ENCODE measurements around the gene MED13. TPM values are rescaled to one million over a fixed set of nuclear protein-coding genes. Genes with fewer than 3 reads are reported as not detected.

MED13 gene
- total and polyA plus RNA-seq, 9 of the 15 experiments (the other 6 are each of a cell fraction or from before 2014, with no cell fraction given): 5.4 to 48.4 (median 28.2) TPM

DNA sequence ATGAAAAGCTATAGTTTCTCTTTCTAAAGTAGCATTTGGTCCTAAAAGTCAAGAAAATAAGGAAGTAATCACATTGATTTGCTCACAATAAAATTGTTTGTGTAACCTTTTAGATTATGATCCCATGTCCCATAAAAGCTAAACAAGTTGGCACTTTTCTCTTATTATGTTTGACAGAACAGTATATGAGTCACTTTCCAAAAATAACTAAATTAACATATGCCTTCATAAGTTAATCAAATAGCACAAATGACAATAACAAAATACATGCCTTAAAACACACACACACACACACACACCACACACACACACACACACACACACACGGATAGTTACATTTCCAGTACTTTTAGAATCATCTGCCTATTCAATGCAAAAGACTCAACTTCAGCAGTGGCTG is 2.8 kb downstream of the MED13 start:
- Histone ChIP-seq H3K36me3 (ENCODE audit: control insufficient read depth, insufficient read depth, low read length) (peaks cover 55% of the 10 kb centered on the region), H3K27me3 (ENCODE audit: control insufficient read depth in 2 of 2, insufficient read depth in 2 of 2, low read length in 2 of 2) (no peaks in the 10 kb centered on the region), H3K4me1 (replicated peaks in 1 of 2; ENCODE audit: control insufficient read depth in 2 of 2, insufficient read depth in 2 of 2, low read length in 2 of 2) (peaks cover 4 to 7% of the 10 kb centered on the region in 2 experiments; a peak in 3 of 5 replicates), H2AFZ (ENCODE audit: low read depth, low read length) (no peak overlapping the region), H3K79me2 (ENCODE audit: control insufficient read depth, insufficient read depth, low read length) (peaks cover 84% of the 10 kb centered on the region), H3K9me1 (ENCODE audit: control insufficient read depth, insufficient read depth, low read length) (no peaks in the 10 kb centered on the region), H3K4me2 (ENCODE audit: insufficient read depth, low read length) (peak overlapping the region; percentile 98), H3K9me3 (replicated peaks; ENCODE audit: control insufficient read depth, insufficient read depth, low read depth, low read length) (no peaks in the 10 kb centered on the region), H3K27ac (ENCODE audit: extremely low read depth, low read depth, low read length) (peak overlapping the region; percentile 89), H4K20me1 (replicated peaks; ENCODE audit: control insufficient read depth, insufficient read depth, low read length) (peaks cover 27% of the 10 kb centered on the region), H3K4me3 (peak overlapping the region; percentile 86), H3K9ac (ENCODE audit: insufficient read depth in 1 of 2, low read depth in 2 of 2, low read length in 2 of 2) (peak overlapping the region in 1 of 2 experiments; percentile 83; a peak in 2 of 4 replicates)
- peak; percentile 26 for FAIRE-seq
- intact Hi-C loops (cut with micrococcal nuclease): no loop called here
- POLR2A ChIA-PET: interaction anchor here (1.3 to 3.2 kb wide), 2 partner anchors 9 to 47 kb away, joined by 3 to 16 read pairs; no protein-coding TSS in a partner anchor
- BruUV-seq (replicated peaks): no TSS peak
- 0% methylated on average over 1 of the region's 1 CpG for WGBS (ENCODE audit: insufficient coverage, low coverage, missing lambda C conversion rate)
- no peak for DNase-seq (ENCODE audit: extremely low read depth in 1 of 4, low spot score in 3 of 4)
- in situ Hi-C loops (cut with MboI): no loop called here
- CTCF ChIA-PET (ENCODE audit: low intra/inter-chr PET ratio): no interaction called here
- ATAC-seq: no peak
- no peak for TF ChIP-seq EGR1 (conservative IDR thresholded peaks at IDR 0.05)
- TF ChIP-seq ZNF143 (CRISPR knock-in tag; IDR thresholded peaks at IDR 0.05): no peak
- no peak for TF ChIP-seq E2F3 (CRISPR knock-in tag; IDR thresholded peaks at IDR 0.05)
- TF ChIP-seq, protein P1, sequence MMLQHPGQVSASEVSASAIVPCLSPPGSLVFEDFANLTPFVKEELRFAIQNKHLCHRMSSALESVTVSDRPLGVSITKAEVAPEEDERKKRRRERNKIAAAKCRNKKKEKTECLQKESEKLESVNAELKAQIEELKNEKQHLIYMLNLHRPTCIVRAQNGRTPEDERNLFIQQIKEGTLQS (IDR thresholded peaks at IDR 0.05): peak; percentile 62
- TF ChIP-seq, protein P1 (CRISPR knock-in tag; conservative IDR thresholded peaks at IDR 0.05): no peak
- TF ChIP-seq KDM5B (IDR thresholded peaks at IDR 0.05; ENCODE audit: insufficient replicate concordance, low read depth, low read length): no peak
- TF ChIP-seq ZNF398 (CRISPR knock-in tag; IDR thresholded peaks at IDR 0.05): no peak
- no peak for TF ChIP-seq GTF2B (IDR thresholded peaks at IDR 0.05; ENCODE audit: extremely low read depth, insufficient read length)
- TF ChIP-seq MLLT1 (IDR thresholded peaks at IDR 0.05): peak; percentile 34 to 47; a peak in 1 of 4 replicates
- TF ChIP-seq MTF1 (CRISPR knock-in tag; IDR thresholded peaks at IDR 0.05; ENCODE audit: borderline replicate concordance): no peak
- no peak for TF ChIP-seq TAF1 (IDR thresholded peaks at IDR 0.05; ENCODE audit: control insufficient read depth, extremely low read depth, insufficient read depth, low read length, severe bottlenecking)
- TF ChIP-seq SMARCA4 (IDR thresholded peaks at IDR 0.05): peak; percentile 22; the same call in 1 of the 2 replicates
- no peak for TF ChIP-seq COPS2 (conservative IDR thresholded peaks at IDR 0.05)
- no peak for TF ChIP-seq ETV5 (CRISPR knock-in tag; IDR thresholded peaks at IDR 0.05; ENCODE audit: low read depth)
- TF ChIP-seq ZNF561 (CRISPR knock-in tag; conservative IDR thresholded peaks at IDR 0.05): no peak
- TF ChIP-seq BRCA1 (IDR thresholded peaks at IDR 0.05): no peak
- no peak for TF ChIP-seq BRCA1 (CRISPR knock-in tag; IDR thresholded peaks at IDR 0.05)
- no peak for TF ChIP-seq CAMTA2 (CRISPR knock-in tag; conservative IDR thresholded peaks at IDR 0.05)
- TF ChIP-seq ARID2 (IDR thresholded peaks at IDR 0.05): 0 out of 2 replicates have a peak, but pooled peaks have one; percentile 38
